Smooth muscle cell (in vitro differentiated cells): ENCODE results near the gene OCA2. TPM values are rescaled to one million over a fixed set of nuclear protein-coding genes. Genes with fewer than 3 reads are reported as not detected.

Experiments
- DNase-seq: peaks from one replicate; lab custom pipeline; 2025; ENCODE audit not compliant: unreplicated experiment; lab: John Stamatoyannopoulos, UW
- H2AFZ ChIP-seq: fragments of 200-600 bp; sonication (generic); 2 replicates; pipeline ENCODE4 v1.6.0; 2016; ENCODE audit warnings: antibody characterized with exemption, low read depth, mild to moderate bottlenecking
- H3F3A ChIP-seq: fragments of 200-600 bp; sonication (generic); 2 replicates; pipeline ENCODE4 v1.6.0; 2017; ENCODE audit warnings: antibody characterized with exemption, low read depth
- H3K27ac ChIP-seq: fragments of 200-600 bp; sonication (generic); 2 replicates; pipeline ENCODE4 v1.5.1; 2016; ENCODE audit warnings: low read depth, mild to moderate bottlenecking
- H3K27me3 ChIP-seq: fragments of 200-600 bp; sonication (generic); 2 replicates; pipeline ENCODE4 v1.6.1; 2016; ENCODE audit warnings: low read depth, mild to moderate bottlenecking
- H3K36me3 ChIP-seq: fragments of 200-600 bp; sonication (generic); 2 replicates; pipeline ENCODE4 v1.5.1; 2016; ENCODE audit warnings: low read depth
- H3K4me1 ChIP-seq: fragments of 200-600 bp; sonication (generic); 2 replicates; pipeline ENCODE4 v1.5.1; 2016; ENCODE audit warnings: low read depth
- H3K4me2 ChIP-seq: fragments of 200-600 bp; sonication (generic); 2 replicates; pipeline ENCODE4 v1.6.0; 2016; ENCODE audit warnings: mild to moderate bottlenecking
- H3K4me3 ChIP-seq: fragments of 200-600 bp; sonication (generic); 2 replicates; pipeline ENCODE4 v1.5.1; 2016; ENCODE audit warnings: mild to moderate bottlenecking
- H3K79me2 ChIP-seq: fragments of 200-600 bp; sonication (generic); 2 replicates; pipeline ENCODE4 v1.6.0; 2016; ENCODE audit warnings: low read depth, mild to moderate bottlenecking
- H3K9ac ChIP-seq: fragments of 200-600 bp; sonication (generic); 2 replicates; pipeline ENCODE4 v1.6.0; 2016; ENCODE audit warnings: low read depth
- H3K9me3 ChIP-seq: fragments of 200-600 bp; sonication (generic); replicated peaks from 2 replicates; pipeline ENCODE4 v1.5.1; 2016; ENCODE audit warnings: low read depth
- H4K20me1 ChIP-seq: fragments of 200-600 bp; sonication (generic); 2 replicates; pipeline ENCODE4 v1.6.0; 2016; ENCODE audit warnings: low read depth
- WGBS: methylation state at CpG from one replicate; pipeline ENCODE4 v1.1.7; 2016; ENCODE audit warnings: low lambda C conversion rate; 5-methylcytosine and 5-hydroxymethylcytosine counted together
- polyA plus RNA-seq: library from polyadenylated mRNA; unstranded; fragments of >200 nt; fragmentation: Nextera tagmentation; extraction: Ambion mirVana; gene quantifications from 2 replicates; pipeline ENCODE4 v1.2.1, GENCODE V29; 2016
- total RNA-seq: library from RNA; depleted of rRNA; stranded (reverse); fragments of >200 nt; gene quantifications from 2 replicates; pipeline ENCODE4 v1.2.3, GENCODE V29; 2014
- TF ChIP-seq, protein P1 (sequence below): fragments of 200-600 bp; sonication (generic); IDR thresholded peaks from 2 replicates; pipeline ENCODE4 v1.5.1; 2017; ENCODE audit warnings: borderline replicate concordance, mild to moderate bottlenecking, antibody characterized with exemption; ENCODE audit not compliant: insufficient read depth, poor library complexity, severe bottlenecking

Gene OCA2
- total and polyA plus RNA-seq, 2 experiments from 2014 or later: 0.16 TPM; not detected in 1

DNA sequence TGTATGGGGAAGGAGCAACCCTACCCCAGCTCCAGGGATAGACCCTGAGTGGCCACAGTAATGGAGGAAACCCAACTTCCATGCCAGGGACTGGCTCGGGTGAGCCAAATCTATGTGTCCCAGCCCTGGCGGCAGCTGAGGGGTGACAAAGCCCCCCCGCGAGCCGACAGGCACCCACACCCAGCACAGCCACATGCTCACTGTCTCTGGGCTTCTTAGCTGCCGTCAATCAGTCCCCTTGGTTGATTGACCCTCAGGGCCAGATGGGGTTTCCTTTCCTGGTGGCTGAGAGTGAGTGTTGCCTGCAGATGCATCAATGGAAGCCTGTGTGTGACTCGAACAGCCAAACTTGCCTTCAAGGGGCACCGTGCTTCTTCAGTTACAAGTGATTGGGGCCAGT lies 2.1 kb upstream of the OCA2 start:
- H4K20me1 ChIP-seq: peaks cover 12% of the 10 kb centered on the region
- H3K9me3 ChIP-seq: no peaks in the 10 kb centered on the region
- H3K36me3 ChIP-seq: no peaks in the 10 kb centered on the region
- H2AFZ ChIP-seq: no peak overlapping the region
- 81% methylated on average over 8 of the region's 8 CpGs for WGBS
- no peak overlapping the region for H3K4me3 ChIP-seq
- TF ChIP-seq, protein P1, sequence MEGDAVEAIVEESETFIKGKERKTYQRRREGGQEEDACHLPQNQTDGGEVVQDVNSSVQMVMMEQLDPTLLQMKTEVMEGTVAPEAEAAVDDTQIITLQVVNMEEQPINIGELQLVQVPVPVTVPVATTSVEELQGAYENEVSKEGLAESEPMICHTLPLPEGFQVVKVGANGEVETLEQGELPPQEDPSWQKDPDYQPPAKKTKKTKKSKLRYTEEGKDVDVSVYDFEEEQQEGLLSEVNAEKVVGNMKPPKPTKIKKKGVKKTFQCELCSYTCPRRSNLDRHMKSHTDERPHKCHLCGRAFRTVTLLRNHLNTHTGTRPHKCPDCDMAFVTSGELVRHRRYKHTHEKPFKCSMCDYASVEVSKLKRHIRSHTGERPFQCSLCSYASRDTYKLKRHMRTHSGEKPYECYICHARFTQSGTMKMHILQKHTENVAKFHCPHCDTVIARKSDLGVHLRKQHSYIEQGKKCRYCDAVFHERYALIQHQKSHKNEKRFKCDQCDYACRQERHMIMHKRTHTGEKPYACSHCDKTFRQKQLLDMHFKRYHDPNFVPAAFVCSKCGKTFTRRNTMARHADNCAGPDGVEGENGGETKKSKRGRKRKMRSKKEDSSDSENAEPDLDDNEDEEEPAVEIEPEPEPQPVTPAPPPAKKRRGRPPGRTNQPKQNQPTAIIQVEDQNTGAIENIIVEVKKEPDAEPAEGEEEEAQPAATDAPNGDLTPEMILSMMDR: no peak
- no peaks in the 10 kb centered on the region for H3K79me2 ChIP-seq
- H3K27me3 ChIP-seq: peaks cover 38% of the 10 kb centered on the region
- H3K9ac ChIP-seq: no peak overlapping the region
- no peak overlapping the region for H3K27ac ChIP-seq
- H3K4me1 ChIP-seq: peaks cover 24% of the 10 kb centered on the region
- H3K4me2 ChIP-seq: no peak overlapping the region
- peaks cover 22% of the 10 kb centered on the region for H3F3A ChIP-seq
- no peak for DNase-seq

- H3K4me1 ChIP-seq: peaks cover 29% of the 10 kb centered on the region
- 92% methylated on average over 20 of the region's 20 CpGs for WGBS
- peaks cover 22% of the 10 kb centered on the region for H3F3A ChIP-seq
- H3K9ac ChIP-seq: no peak overlapping the region
- peaks cover 40% of the 10 kb centered on the region for H3K27me3 ChIP-seq
- TF ChIP-seq, protein P1: no peak
- no peaks in the 10 kb centered on the region for H3K79me2 ChIP-seq
- no peak overlapping the region for H3K27ac ChIP-seq
- no peak for DNase-seq
- no peak overlapping the region for H2AFZ ChIP-seq
- no peak overlapping the region for H3K4me2 ChIP-seq
- H3K9me3 ChIP-seq: no peaks in the 10 kb centered on the region
- H3K4me3 ChIP-seq: no peak overlapping the region
- no peaks in the 10 kb centered on the region for H3K36me3 ChIP-seq
- H4K20me1 ChIP-seq: peaks cover 12% of the 10 kb centered on the region
These were observed 1.5 kb upstream of the OCA2 start for GRCh38 chr15:28100516-28101195.

- Histone ChIP-seq H3K9me3 (no peaks in the 10 kb centered on the region), H4K20me1 (peaks cover 12% of the 10 kb centered on the region), H3K4me2 (peak overlapping the region; percentile 80), H3F3A (peaks cover 22% of the 10 kb centered on the region), H3K4me3 (peak overlapping the region; percentile 40), H3K4me1 (peaks cover 30% of the 10 kb centered on the region), H3K9ac (no peak overlapping the region), H2AFZ (peak overlapping the region; percentile 37), H3K79me2 (no peaks in the 10 kb centered on the region), H3K27me3 (peaks cover 50% of the 10 kb centered on the region), H3K36me3 (no peaks in the 10 kb centered on the region), H3K27ac (no peak overlapping the region)
- no peak for DNase-seq
- 11% methylated on average over 14 of the region's 16 CpGs for WGBS
- TF ChIP-seq, protein P1: no peak
These were observed 533 bp upstream of the OCA2 start for GRCh38 chr15:28099555-28100140.
